ENCODE measurements around the gene GBA2.

The GBA2 gene

GRCh38 chr9:35732185-35732799, 16.7 kb downstream of the GBA2 start, which contains the start of the genes CREB3 and TLN1:
CREB3 (plus strand) TSS chr9:35732666; CDS start chr9:35732773, 107 bp downstream.
TLN1 (minus strand) TSS chr9:35732195; CDS start chr9:35725694, 6,501 bp downstream.
- TF ChIP-seq CTCF (IDR thresholded peaks at IDR 0.05; ENCODE audit: low read depth, low read length) = no peak
- H3K4me3 ChIP-seq (ENCODE audit: low read depth, low read length) = peak within 1 kb of the TSS; percentile 86

- H3K4me3 ChIP-seq (ENCODE audit: low read depth, low read length) = peak overlapping the region; percentile 86
- no peak for TF ChIP-seq CTCF (IDR thresholded peaks at IDR 0.05; ENCODE audit: low read depth, low read length)
Observed at GRCh38 chr9:35731415-35732184, 17.4 kb downstream of the GBA2 start.

GRCh38 chr9:35730486-35730854, 18.6 kb downstream of the GBA2 start:
- peak overlapping the region; percentile 86 for H3K4me3 ChIP-seq (ENCODE audit: low read depth, low read length)

GRCh38 chr9:35729700-35730485, 19.1 kb downstream of the GBA2 start:
- H3K4me3 ChIP-seq (ENCODE audit: low read depth, low read length) = peak overlapping the region; percentile 86
- peak; percentile 70 for TF ChIP-seq CTCF (IDR thresholded peaks at IDR 0.05; ENCODE audit: low read depth, low read length)

More at GRCh38 chr9:35730486-35730854, 18.6 kb downstream of the GBA2 start:
- no peak for TF ChIP-seq CTCF (IDR thresholded peaks at IDR 0.05; ENCODE audit: low read depth, low read length)

DNA sequence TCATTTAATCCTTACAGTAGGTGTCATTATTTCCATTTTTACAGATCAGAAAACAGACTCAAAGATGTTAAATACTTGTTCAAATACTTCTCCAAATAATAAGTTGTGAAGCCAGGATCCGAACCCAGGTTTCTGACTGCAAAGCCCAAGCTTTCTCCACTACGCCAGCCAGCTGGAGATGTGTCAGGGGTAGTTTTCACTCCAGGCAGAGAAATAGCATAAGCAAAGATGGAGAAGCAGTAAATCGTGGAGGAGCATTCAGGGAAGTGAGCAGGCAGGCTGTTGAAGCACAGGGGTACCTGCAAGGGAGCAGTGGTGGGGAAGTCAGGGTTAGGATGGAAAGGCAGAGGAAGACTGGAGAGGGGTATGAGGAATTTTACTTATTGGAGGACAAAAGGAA, 19.9 kb downstream of the GBA2 start:
- peak overlapping the region; percentile 86 for H3K4me3 ChIP-seq (ENCODE audit: low read depth, low read length)
- TF ChIP-seq CTCF (IDR thresholded peaks at IDR 0.05; ENCODE audit: low read depth, low read length) = no peak

- no peak for TF ChIP-seq CTCF (IDR thresholded peaks at IDR 0.05; ENCODE audit: low read depth, low read length)
- H3K4me3 ChIP-seq (ENCODE audit: low read depth, low read length) = peak overlapping the region; percentile 86
Observed at GRCh38 chr9:35728041-35728971, 20.7 kb downstream of the GBA2 start.
